GM18526 (cell line): Measurements from ENCODE around the gene TMC8.

Source experiments
- POLR2A ChIP-seq: IDR thresholded peaks from 3 replicates; pipeline ENCODE4 v1.6.1; 2011; ENCODE audit not compliant: insufficient read length; ENCODE audit errors: extremely low read depth

Gene TMC8

DNA sequence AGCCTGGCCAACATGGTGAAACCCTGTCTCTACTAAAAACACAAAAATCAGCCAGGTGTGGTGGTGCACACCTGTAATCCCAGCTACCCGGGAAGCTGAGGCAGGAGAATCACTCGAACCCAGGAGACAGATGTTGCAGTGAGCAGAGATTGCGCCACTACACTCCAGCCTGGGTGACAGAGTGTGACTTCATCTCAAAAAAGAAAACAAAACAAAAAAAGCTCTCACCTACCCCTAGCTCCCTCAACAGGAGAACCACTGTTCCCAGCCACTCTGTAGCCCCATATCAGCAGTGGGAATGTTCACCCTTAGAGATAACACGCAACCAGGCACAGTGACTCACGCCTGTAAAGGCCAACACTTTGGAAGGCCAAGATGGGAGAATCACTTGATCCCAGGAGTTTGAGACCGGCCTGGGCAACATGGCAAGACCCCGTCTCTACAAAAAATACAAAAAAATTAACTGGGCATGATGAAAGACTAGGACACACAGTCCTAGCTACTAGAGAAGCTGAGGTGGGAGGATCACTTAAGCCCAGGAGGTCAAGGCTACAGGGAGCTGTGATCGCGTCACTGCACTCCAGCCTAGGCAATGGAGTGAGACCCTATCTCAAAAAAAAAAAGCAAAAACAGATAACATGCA lies 5.4 kb downstream of the TMC8 start:
- TF ChIP-seq POLR2A = no peak

DNA sequence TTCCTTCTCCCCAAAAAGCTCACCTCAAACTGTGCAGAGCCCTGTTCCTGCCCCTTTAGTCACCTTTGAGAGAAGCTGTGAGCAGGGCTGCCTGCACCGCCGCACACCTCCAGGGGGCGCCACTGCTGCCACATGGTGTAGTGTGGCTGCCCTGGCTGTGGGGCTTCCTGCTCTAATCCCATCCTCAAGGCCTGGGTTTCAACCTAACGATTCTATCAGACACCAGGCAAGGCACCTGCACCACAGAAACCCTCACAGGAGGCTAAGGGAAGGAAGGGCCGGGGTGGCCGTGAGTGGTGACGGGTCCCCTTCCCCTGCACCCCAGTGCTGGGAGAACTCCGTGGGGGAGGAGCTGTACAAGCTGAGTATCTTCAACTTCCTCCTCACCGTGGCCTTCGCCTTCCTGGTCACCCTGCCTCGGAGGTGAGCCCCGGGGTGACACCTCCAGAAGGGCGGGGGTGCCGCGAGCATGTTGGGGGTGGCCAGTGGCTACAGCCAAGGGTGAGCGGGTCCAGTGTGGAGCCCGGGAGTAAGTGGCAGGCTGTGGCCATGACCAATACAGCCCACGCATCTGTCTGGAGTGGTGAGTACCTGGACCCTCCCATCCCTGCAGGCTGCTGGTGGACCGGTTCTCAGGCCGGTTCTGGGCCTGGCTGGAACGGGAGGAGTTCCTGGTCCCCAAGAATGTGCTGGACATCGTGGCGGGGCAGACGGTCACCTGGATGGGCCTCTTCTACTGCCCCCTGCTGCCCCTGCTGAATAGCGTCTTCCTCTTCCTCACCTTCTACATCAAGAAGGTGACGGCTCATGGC lies 7.0 kb downstream of the TMC8 start:
- TF ChIP-seq POLR2A = no peak

DNA sequence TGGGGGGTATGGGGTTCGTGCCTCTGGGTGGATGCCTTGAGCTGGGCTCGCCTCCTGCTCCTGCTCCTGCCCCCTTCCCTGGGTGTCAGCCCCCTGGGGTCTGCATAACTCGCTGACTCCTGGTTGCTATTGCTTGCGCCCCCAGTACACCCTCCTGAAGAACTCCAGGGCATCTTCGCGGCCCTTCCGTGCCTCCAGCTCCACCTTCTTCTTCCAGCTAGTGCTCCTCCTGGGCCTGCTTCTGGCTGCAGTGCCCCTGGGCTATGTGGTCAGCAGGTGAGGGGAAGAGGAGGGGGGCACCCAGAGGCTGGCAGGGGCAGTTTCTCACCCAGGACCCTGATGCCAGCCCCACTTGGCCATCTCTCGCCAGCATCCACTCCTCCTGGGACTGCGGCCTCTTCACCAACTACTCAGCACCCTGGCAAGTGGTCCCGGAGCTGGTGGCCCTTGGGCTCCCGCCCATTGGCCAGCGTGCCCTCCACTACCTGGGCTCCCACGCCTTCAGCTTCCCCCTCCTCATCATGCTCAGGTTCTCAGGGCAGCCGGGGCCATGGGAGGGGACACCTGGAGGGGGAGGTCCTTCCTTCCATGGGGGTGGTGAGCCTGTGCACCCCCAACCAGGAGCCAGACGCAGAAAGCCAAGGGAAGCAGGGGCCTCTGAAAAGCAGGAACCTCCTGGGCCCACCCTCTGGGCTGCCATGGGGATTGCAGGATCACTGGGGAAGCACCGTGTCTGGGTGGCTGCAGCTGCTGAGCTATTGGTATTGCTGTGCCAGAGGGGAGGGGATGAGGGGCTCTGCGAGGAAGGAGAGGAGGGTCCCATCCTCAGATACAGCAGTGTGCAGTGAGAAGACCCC lies 7.9 kb downstream of the TMC8 start:
- no peak for TF ChIP-seq POLR2A

DNA sequence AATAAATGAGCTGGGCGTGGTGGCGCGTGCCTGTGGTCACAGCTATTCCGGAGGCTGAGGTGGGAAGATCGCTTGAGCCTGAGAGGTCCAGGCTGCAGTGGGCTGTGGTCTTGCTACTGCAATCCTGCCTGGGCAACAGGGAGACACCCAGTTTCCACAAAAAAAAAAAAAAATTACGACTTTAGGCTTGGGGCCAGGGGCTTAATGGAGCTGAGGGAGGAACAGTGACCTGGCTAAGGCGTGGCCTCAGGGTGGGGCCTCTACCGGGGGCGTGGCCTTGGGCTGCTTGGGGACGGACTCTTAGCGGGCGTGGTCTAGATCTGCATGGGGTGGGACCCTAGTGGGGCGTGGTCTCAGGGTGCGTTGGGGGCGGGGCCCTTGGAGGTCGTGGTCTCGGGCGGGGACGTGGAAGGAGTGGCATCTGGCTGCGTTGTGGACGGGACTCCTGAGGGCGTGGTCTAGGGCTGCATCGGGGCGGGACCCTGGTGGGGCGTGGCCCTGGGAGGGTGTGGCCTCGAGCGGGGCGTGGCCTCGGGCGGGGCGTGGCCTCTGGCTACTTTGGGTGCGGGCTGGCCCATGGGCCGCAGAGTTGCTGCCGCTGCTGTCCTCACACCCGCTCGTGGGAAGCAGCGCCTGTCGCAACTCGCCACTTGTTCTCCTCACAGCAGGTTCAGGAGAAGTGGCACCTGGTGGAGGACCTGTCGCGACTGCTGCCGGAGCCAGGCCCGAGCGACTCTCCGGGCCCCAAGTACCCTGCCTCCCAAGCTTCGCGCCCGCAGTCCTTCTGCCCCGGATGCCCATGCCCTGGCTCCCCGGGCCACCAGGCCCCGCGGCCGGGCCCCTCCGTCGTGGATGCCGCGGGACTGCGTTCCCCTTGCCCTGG lies 9.8 kb downstream of the TMC8 start:
- peak; percentile 52 for TF ChIP-seq POLR2A

DNA sequence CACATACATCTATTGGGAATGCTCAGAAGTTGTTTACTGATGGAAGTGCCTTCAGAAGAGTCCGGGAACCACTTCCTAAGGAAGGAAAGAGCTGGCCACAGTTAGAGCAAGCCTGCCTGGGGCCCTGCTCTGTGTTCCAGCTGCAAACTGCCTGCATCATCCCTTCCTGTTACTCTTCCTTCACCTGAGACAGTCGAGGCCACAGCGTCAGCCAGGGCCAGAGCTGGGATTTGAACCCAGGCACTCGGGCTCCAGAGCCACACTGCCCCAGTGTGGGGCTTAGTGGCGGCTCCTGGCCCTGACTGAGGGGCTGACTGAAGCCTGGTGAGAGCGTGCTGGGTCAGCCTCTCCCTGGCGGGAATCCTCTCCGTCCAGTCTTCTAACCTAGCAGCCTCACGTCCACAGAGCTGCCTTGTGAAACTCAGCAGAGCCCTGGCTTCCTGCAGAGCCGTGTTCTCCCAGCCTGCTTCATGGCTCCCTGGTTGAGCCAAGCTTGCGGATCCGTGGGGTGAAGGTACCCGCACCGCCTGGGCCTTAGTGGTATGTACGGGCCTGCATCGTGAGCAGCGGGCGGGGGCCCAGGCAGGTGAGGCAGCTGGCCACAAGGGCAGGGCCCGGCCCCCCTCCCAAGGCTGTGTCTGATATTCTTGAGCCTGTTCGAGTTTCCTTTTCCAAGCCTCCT lies 11.0 kb downstream of the TMC8 start:
- TF ChIP-seq POLR2A = no peak

DNA sequence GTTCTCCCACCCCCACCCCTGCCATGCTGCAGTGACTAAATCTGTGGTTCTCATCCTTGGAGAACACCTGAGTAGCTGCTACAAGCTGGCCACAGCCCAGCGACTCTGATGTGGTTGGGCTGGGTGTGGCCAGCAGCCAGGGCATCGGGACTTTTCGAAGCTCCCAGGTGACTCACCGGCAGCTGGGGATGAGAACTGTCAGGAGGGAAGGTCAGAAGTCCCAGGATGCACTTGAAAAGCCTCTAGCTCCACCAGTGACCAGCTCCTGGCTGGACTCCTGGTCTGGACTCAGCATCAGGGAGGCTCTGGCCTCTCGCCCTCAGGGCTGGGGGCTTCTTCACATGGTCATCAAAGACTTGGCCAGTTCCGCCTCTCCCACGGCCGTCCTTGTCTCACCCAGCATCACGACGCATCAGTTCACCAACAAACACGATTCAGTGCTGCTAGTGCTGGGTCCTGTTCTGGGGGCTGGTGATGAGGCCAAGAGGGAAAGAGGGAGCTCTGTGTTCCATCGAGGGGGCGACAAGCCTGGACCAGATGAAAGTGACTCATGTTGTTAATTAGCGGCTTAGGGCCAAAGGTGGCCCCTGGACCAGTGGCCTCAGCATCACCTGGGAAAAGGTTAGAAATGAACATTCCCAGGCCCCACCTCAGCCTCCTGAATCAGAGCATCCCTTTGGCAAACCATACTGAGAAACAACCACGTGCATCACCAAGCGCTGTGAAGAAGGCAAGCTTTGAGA lies 11.7 kb downstream of the TMC8 start:
- no peak for TF ChIP-seq POLR2A

DNA sequence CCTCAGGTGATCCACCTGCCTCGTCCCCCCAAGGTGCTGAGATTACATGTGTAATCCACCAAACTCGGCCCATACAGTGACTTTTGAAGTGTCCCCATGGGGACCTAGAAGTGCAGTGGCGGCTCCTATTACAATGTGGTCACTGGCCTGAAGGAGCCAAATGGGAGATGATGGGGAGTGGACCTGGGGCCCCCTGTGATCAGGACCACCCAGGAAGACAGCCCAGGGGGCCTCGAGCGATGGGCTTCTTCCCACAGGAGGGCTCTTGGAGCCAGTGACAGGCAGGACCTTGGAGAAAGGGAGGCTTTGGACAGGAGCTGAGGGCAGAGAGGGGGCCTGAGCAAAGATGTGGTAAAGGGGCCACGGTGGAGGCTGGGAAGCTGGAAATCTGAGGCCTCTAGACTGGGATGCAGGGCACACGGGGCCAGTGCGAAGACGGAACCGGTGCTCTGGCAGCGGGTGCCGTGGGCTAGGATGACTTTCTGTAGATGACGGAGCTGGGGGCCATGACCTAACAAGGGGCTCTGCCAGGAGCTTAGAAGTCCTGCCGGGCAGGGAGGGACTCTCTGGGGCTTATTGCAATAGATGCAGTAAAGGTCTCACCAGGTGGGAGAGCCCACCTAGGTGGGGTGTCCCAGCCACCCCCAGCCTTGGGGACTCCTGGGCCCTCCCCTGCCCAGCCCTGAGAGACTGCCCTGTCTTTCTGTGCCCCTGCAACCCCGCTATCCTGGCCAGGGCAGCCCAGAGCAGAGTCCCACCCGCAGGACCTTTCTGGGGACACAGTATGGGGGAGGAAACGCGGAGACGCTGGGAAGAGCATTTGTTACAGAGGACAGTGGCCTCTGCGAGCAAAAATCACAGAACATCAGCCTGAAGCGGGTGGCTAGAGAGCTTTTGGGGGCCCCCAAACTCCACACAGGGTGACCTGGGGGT lies 12.9 kb downstream of the TMC8 start:
- TF ChIP-seq POLR2A = no peak

DNA sequence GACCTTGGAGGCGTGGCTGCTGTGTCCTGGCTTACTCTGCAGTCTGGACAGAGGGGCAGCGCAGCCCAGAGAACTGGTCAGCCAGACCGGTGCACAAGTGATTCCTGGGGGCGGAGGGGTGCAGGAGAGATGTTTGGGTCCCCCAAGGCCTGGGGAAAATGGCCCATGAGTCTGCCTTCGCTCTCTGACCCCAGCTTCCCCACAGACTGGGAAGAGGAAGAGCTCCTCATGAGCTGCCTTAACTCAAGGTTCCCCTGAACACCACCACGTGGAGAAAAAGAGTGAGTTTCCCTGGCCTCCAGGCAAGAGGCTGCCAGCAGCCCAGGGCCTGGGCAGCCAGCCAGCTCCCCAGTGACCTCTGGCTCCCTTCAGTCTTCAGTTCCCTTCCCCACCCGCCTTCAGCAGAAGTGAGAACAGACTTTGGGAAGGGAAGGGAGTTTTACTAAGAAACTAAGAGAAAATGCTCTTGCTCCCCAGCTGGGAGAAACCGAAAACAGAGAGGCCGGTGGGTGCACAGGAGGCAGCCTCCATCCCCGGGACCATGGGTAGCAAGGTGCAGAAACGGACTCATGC lies 13.7 kb downstream of the TMC8 start:
- peak; percentile 18 for TF ChIP-seq POLR2A

DNA sequence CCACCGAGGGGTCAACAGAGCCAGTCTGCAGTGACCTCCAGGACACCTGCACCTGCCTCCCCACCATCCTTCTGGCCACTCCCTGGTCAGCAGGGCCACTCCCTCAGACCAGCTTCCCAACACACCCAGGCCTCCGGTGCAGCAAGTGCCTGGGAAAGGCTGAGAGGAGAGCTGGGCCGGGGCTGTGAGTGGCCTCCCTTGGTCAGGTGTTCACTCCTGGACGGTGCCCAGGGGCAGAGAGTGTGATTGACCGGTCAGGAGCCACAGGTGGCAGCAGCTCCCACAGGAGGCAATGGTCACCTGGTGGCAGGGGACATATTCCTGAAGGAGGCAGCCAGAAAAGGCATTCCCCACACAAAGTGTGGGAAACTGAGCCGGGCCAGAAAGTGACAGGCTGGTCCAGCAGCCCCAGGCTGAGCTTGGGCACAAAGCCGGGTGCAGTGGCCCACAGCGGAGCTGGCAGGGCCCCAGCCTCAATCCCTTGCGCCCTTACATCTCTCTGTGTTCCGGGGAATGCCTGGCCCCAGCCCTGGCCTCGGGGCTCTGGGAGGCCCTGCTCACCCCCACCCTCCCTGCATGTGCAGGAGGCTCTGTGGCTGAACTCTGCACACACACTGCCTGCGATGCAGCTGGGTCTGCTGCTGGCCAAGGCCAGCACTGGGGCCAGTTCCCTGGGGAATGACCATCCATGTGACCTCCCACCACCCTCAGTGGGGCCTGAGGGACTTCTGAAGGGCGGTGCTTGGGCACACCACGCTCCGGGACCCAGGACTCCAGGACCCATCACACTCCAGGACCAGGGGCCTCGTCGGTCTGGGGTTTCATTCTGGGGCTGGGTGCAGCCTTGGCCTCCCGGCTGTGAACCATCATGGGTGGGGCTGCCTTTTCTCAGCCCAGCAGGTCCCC lies 14.4 kb downstream of the TMC8 start:
- no peak for TF ChIP-seq POLR2A

DNA sequence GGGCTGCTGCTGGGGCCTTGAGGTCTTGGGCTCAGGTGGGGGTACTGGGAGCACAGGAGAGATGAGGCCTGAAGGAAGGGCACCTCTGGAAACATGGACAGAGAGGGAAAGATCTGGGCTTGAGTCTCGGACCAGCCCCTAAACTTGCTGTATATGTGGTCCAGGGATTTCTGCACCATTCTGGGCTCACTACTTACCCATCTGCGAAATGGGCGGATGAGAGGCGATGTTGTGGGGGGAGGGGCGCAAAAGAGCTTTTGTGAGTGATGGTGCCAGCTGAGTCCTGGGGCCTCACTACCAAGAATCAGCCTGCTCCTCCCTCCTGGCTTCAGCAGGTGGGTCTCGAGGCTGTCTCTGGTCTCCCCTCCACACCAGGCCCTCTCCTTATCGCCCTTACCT lies 15.9 kb downstream of the TMC8 start:
- TF ChIP-seq POLR2A = no peak

DNA sequence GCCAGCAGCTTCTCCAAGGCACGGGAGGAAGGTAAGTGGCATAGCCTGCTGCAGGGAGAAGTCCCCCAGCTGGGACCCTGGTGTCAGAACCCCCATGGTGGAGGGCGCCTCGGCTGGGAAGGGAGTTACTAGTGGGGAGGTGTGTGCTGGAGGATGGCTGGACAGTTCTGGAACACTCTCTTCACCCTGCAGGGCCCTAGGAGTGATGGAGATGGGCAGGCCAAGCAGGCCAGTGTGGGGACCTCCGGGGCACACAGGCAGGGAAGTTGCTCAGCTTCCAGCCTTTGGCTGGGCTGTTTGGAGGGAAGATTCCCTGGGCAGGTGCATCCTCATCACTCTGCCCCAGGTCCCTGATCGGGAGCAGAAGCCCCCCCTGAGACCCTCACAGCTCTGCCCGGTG lies 16.3 kb downstream of the TMC8 start:
- no peak for TF ChIP-seq POLR2A
